Small intestine (tissue), 7 donors: Measurements from ENCODE around the gene CPED1. TPM values are rescaled to one million over a fixed set of nuclear protein-coding genes. Genes with fewer than 3 reads are reported as not detected.
"Not testable (repeated sequence)": the region's sequence is repeated elsewhere in the genome, so short reads cannot be mapped to it uniquely, and the experiment has no call there.

Source experiments
- DNase-seq, 2 donors: peaks; one replicate each; pipeline versions ENCODE4 v3.0.0 to v3.0.0-alpha.2; 2013
- FAIRE-seq: peaks from 2 replicates; lab custom pipeline; 2012; peaks lifted over from hg19 to GRCh38; lab: Jason Lieb, UNC
- H3K27ac ChIP-seq, 3 donors: one replicate each; pipeline ENCODE4 v1.5.1; 2013; ENCODE audit warnings: low read length in 2 of 3, mild to moderate bottlenecking in 2 of 3, control low read depth in 1 of 3, inconsistent platforms in 1 of 3, low read depth in 1 of 3, moderate library complexity in 1 of 3
- H3K27me3 ChIP-seq, 3 donors: one replicate each; pipeline ENCODE4 v1.6.1; 2013; ENCODE audit warnings: low read length in 3 of 3, inconsistent platforms in 1 of 3; ENCODE audit not compliant: control insufficient read depth in 3 of 3, insufficient read depth in 3 of 3
- H3K36me3 ChIP-seq, 3 donors: one replicate each; pipeline ENCODE4 v1.6.1; 2013; ENCODE audit warnings: low read length in 3 of 3, inconsistent platforms in 1 of 3, low read depth in 1 of 3, mild to moderate bottlenecking in 1 of 3, moderate library complexity in 1 of 3; ENCODE audit not compliant: control insufficient read depth in 3 of 3, insufficient read depth in 2 of 3
- H3K4me1 ChIP-seq, 3 donors: one replicate each; pipeline ENCODE4 v1.6.1; 2013; ENCODE audit warnings: low read length in 2 of 3, inconsistent platforms in 1 of 3, low read depth in 1 of 3, mild to moderate bottlenecking in 1 of 3, moderate library complexity in 1 of 3; ENCODE audit not compliant: control insufficient read depth in 3 of 3, insufficient read depth in 2 of 3
- H3K4me3 ChIP-seq, 3 donors: one replicate each; pipeline ENCODE4 v1.5.1; 2013; ENCODE audit warnings: low read length in 3 of 3, control low read depth in 1 of 3, inconsistent platforms in 1 of 3, low read depth in 1 of 3, mild to moderate bottlenecking in 1 of 3, moderate library complexity in 1 of 3
- H3K9me3 ChIP-seq, 2 donors: one replicate each; pipeline ENCODE4 v1.6.1; 2013; ENCODE audit warnings: low read depth in 1 of 2, low read length in 1 of 2; ENCODE audit not compliant: control insufficient read depth in 2 of 2, insufficient read depth in 1 of 2
- WGBS, 3 donors: extraction: QIAGEN DNeasy Blood & Tissue Kit; methylation state at CpG; one replicate each; pipeline ENCODE4 v1.1.7; 2013; 5-methylcytosine and 5-hydroxymethylcytosine counted together
- polyA plus RNA-seq, 4 donors: library from polyadenylated mRNA; stranded (reverse) in 3 of 4; unstranded in 1 of 4; fragments of 200-250 nt in 3 of 4; fragments of 120-200 nt in 1 of 4; gene quantifications; one replicate each; pipeline versions ENCODE4 v1.2.1 to v1.2.3, GENCODE V29; 2013
- donor health status: healthy with polysubstance abuse.
- donor health status: control.
- donor health status: control.
- donor health status: Bipolar disorder and iron deficiency.
- donor health status: healthy.

Gene CPED1
- polyA plus RNA-seq, 4 donors, result 0.22 to 8.7 (median 1.9) TPM

DNA sequence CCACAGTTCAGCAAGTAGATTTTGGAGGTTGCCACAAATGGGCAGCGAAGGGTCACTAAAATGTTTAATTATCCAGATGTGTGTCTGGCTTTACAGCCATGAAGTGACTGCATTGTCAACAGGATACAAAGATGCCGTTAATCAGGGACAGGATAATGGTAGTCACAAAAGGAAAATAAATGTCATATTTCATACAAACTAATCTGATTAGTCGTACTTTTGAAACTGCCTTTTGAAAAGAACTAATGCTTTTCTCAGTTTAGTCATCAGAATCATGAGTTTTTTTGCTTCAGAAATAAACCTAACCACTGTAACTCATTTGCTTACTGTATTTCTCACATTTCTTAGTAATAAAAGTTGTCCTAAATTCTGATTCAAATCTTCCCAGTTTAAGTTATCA is 318.1 kb downstream of the CPED1 start:
- no peak overlapping the region for H3K4me3 ChIP-seq
- H3K36me3 ChIP-seq, result no peaks in the 10 kb centered on the region
- H3K9me3 ChIP-seq, result no peaks in the 10 kb centered on the region
- DNase-seq, result no peak
- H3K27ac ChIP-seq, result no peak overlapping the region
- H3K4me1 ChIP-seq, result no peaks in the 10 kb centered on the region
- no peak for FAIRE-seq
- H3K27me3 ChIP-seq, result peaks cover 0 to 1% (median 0%) of the 10 kb centered on the region in 3 donors
- 48 to 50% (median 49%) methylated on average over 3 of the region's 3 CpGs for WGBS, 3 donors

DNA sequence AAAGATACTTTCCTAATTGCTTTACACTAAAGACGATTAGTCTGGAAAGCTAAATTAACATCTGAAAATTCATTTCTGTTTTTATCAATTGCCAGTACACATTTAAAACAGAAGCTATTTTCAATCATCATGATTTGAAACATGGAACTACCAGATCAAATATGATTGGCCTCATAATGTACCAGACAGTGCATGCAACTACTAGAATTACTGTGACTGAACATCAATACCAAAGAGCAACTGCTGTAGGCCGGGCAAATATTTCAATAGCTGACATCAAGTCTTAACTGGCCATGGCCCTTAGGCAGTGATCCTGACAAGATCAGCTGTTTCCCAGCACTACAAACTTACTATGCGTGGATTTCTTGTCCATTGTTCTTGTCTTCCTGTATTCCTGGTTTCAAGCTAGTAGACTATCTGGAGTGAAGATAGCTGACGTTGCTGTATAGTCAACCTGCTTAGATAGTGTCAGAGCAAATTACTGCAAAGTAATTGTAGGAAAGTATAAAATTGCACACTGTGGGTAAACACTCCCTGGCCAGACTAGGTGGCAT is 318.6 kb downstream of the CPED1 start:
- H3K4me3 ChIP-seq, result no peak overlapping the region
- no peaks in the 10 kb centered on the region for H3K36me3 ChIP-seq
- no peak for DNase-seq
- H3K27me3 ChIP-seq, result peaks cover 0 to 1% (median 0%) of the 10 kb centered on the region in 3 donors
- no peaks in the 10 kb centered on the region for H3K9me3 ChIP-seq
- no peak for FAIRE-seq
- H3K4me1 ChIP-seq, result no peaks in the 10 kb centered on the region
- WGBS, 3 donors, result 63 to 79% (median 69%) methylated on average over 4 of the region's 4 CpGs
- H3K27ac ChIP-seq, result no peak overlapping the region

DNA sequence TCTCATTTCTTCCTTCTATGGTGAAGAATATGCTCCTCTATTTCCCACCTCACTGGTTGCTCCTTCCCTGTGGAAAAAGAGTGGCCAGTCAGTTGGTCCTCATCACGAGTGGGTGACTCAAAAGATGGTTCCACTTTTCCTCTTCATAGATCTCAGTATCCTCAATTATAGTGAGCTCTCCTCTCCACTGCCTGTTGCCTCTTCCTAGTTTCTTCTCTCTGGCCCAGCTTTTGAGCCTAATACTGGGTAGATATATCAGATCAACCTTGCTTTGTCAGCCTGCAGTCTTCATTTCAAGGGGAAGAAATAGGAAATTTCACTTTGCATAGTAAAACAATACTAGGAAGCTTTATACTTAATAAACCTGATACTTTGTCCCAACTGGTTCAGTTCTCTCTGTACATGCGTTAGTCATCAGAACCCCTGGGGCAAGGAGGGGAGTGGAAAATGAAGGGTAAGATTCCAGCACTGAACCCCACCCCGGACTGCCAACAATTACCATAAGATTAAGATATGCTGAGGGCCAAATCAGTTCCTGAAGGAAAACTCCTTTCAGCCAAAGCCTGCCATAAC is 324.8 kb downstream of the CPED1 start:
- DNase-seq, result peak; percentile 56 to 69
- no peaks in the 10 kb centered on the region for H3K27me3 ChIP-seq
- H3K4me1 ChIP-seq, result peaks cover 0 to 9% (median 3%) of the 10 kb centered on the region in 3 donors
- 16 to 43% (median 32%) methylated on average over 3 of the region's 3 CpGs for WGBS, 3 donors
- FAIRE-seq, result no peak
- no peaks in the 10 kb centered on the region for H3K36me3 ChIP-seq
- peak overlapping the region in 1 of 3 donors; percentile 50 for H3K27ac ChIP-seq
- peak overlapping the region in 1 of 3 donors; percentile 14 for H3K4me3 ChIP-seq
- H3K9me3 ChIP-seq, result no peaks in the 10 kb centered on the region

DNA sequence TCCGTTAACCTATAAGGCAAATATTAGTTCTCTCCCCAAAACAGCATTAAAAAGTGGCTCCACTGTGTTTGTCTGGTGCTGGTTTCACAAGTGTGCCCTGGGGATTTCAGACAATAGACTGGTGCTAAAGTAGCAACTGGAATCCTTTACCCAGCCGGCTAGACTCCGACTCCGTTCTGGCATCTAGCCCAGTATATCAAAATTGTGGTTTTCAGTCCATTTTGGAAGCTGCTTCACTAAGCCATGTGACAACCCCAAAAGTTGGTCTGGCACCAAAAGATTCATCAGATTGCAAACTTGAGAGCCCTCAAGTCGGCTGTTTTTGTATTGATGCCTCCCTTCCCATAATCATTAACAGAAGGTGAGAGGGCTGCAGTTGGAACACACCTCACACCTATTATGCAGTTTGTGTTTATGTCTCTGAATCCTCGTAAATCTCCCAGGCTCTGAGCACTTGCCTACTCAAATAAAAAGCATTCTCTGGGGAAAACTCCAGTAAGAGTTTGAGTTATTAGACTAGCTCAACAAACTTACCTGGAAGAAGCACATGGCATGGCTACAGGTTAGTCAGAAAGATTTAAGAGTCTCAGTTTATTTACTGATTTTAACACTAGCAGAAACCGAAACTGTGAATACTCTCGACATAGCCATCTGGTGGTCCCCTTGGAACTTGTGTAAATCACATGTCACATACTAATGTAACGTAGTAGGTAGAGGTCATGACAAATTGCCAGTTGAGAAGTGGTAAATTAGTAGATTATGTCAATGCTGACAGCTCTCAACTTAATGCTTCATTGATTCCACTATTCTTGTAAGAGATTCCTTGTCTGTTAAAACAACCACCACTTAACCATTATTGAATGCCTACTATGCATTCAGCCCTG is 325.5 kb downstream of the CPED1 start:
- Histone ChIP-seq H3K4me1 (peaks cover 0 to 9% (median 3%) of the 10 kb centered on the region in 3 donors), H3K36me3 (no peaks in the 10 kb centered on the region), H3K9me3 (no peaks in the 10 kb centered on the region), H3K4me3 (peak overlapping the region in 1 of 3 donors; percentile 14), H3K27ac (peak overlapping the region in 1 of 3 donors; percentile 50), H3K27me3 (no peaks in the 10 kb centered on the region)
- DNase-seq (peak; percentile 47 to 59), FAIRE-seq (no peak)
- 9 to 37% (median 22%) methylated on average over 9 of the region's 9 CpGs for WGBS, 3 donors

DNA sequence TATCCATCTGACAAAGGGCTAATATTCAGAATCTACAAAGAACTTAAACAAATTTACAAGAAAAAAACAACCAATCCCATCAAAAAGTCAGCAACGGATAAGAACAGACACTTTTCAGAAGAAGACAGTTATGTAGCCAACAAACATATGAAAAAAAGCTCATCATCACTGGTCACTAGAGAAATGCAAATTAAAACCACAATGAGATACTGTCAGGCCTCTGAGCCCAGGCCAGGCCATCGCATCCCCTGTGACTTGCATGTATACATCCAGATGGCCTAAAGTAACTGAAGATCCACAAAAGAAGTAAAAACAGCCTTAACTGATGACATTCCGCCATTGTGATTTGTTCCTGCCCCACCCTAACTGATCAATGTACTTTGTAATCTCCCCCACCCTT is 326.7 kb downstream of the CPED1 start:
- H3K4me3 ChIP-seq, H3K9me3 ChIP-seq, H3K27me3 ChIP-seq, H3K36me3 ChIP-seq, H3K27ac ChIP-seq, DNase-seq, H3K4me1 ChIP-seq, FAIRE-seq: not testable (repeated sequence)
- WGBS, 3 donors, result 82 to 93% (median 87%) methylated on average over 2 to 3 of the region's 3 CpGs

DNA sequence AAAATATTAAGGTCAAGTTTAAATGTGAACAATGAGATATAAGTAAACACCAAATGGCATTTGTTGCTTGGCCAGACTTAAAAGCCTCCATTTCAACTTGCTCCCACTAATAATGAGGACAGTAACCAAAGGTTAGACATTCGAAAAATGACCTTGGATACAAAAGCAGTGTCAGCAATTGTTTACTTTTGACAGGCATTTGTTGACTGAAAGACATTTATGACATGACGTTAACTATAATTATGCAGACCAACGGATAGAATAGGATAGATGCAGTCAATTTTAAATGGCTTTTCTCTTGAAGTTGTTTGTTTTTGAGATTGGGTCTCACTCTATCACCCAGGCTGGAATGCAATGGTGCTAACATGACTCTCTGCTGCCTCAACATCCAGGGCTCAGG is 333.9 kb downstream of the CPED1 start:
- Histone ChIP-seq H3K4me1 (no peaks in the 10 kb centered on the region), H3K36me3 (no peaks in the 10 kb centered on the region), H3K4me3 (no peak overlapping the region), H3K27ac (no peak overlapping the region), H3K27me3 (peaks cover 0 to 9% (median 0%) of the 10 kb centered on the region in 3 donors), H3K9me3 (no peaks in the 10 kb centered on the region)
- DNase-seq (no peak), FAIRE-seq (no peak)
- 29 to 44% (median 38%) methylated on average over 3 of the region's 3 CpGs for WGBS, 3 donors

DNA sequence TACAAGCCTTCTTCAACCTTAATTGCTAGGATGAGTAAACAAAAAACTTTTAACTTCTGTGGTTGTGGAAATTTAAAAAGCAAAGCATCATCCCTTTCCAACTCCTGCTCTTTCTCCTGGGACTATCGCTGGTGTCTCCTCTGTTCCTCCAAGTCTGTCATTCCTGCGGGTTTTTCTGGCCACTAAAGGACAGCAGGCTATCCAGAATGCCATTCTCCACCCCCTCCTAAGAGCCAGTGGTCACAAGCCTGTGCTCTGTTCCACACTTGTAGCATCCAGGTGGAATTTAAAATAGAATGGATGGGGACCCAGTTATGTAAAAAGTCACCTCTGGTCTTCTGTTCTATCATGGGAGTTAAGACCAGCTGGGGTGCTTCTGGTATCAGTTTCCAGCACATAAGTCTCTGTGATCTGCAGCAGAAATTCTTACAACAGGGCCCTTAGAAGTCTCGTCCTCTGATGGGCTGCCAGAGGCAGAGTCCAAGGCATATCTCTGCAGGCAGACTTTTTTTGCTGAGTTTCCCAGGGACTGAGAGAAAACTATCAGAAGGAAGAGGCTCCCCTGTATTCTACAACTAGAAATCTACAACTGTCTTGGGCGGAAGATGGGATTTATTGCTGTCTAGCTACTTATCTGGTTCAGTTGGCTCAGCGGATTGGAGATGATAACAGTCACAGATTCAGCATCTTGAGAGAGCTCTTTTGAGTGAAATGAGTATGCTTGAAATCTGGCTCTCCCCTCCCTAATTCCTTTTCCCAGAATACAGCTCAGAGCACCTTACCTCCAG is 335.2 kb downstream of the CPED1 start:
- FAIRE-seq (no peak), DNase-seq (no peak)
- Histone ChIP-seq H3K36me3 (no peaks in the 10 kb centered on the region), H3K27ac (no peak overlapping the region), H3K4me3 (no peak overlapping the region), H3K27me3 (peaks cover 0 to 22% (median 8%) of the 10 kb centered on the region in 3 donors), H3K9me3 (no peaks in the 10 kb centered on the region), H3K4me1 (no peaks in the 10 kb centered on the region)
- WGBS, 3 donors, result 55 to 62% (median 59%) methylated on average over 5 of the region's 5 CpGs

DNA sequence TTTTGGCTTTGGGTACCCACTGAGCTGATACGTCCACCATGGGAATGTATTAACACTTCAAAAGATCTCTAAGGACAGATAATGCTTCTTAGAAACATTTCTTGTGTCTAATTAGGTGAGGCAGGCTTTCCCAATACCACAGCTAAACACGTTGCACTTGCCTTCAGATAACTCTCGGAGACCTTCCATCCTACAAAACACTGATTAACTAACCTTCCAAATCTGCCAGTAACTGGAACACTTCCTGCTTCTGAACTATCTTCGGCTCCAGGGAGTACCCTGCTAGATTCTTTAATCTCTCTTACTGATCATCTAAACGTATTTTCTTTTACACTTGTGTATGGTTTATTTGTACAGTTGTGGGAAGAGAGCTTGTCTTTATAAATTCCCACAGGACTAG is 339.2 kb downstream of the CPED1 start:
- H3K4me1 ChIP-seq, result peaks cover 4 to 12% (median 8%) of the 10 kb centered on the region in 3 donors
- H3K27ac ChIP-seq, result no peak overlapping the region
- 35 to 70% (median 58%) methylated on average over 5 of the region's 5 CpGs for WGBS, 3 donors
- no peak for DNase-seq
- no peak overlapping the region for H3K4me3 ChIP-seq
- H3K9me3 ChIP-seq, result peaks cover 0 to 3% of the 10 kb centered on the region in 2 donors
- H3K36me3 ChIP-seq, result no peaks in the 10 kb centered on the region
- peaks cover 4 to 50% (median 25%) of the 10 kb centered on the region in 3 donors for H3K27me3 ChIP-seq
- FAIRE-seq, result no peak
